Activated T-cell treated with anti-CD3 and anti-CD28 coated beads for 4 hours (primary cell): Measurements from ENCODE around the gene MTA3.
"Not testable (repeated sequence)": the region's sequence is repeated elsewhere in the genome, so short reads cannot be mapped to it uniquely, and the experiment has no call there.

Source experiments
- DNase-seq: peaks from one replicate; pipeline ENCODE4 v3.0.0-alpha.2; 2020

Gene MTA3

GRCh38 chr2:42675815-42676214, 107.4 kb downstream of the MTA3 start:
- DNase-seq: no peak

GRCh38 chr2:42685303-42685702, 116.9 kb downstream of the MTA3 start:
- DNase-seq: no peak

- DNase-seq: no peak
Observed at GRCh38 chr2:42693013-42693615, 124.7 kb downstream of the MTA3 start.

- DNase-seq: no peak
Observed at GRCh38 chr2:42693688-42694479, 125.5 kb downstream of the MTA3 start.

DNA sequence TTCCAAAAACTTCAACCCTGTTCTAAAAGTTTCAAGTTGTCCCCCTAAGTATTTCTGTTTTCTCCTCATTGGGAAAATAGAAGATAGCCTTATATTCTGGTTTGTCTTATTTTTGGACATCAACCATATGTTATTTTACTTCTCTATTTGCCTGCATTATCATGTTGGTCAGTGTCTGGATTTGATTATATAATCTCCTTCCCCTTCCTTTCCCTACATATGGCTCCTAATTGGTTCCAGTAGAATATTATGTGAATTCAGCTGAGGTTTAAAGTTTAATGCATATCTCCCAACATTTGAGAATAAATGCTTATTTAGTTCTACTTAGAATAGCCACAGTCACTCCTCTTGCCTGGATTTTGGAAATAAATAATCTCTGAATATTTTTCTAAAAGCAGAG, 128.6 kb downstream of the MTA3 start:
- no peak for DNase-seq

DNA sequence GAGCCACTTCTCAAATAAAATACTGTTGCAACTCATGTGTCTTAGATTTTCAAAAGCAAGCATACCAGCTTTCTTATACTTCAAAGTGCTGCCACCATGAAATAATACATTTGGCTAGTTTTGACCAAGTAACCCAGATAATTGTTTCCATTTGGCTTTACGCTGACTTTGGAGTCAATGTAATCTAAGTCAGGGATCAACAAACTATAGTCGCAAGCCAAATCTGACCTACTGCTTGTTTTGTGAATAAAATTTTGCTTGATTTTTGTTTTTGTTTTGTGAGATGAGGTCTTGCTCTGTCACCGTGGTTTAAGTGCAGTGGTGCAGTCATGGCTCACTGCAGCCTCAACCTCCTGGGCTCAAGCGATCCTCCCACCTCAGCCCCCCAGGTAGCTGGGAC, 130.5 kb downstream of the MTA3 start:
- DNase-seq: no peak

- no peak for DNase-seq
Observed at GRCh38 chr2:42706836-42707235, 138.4 kb downstream of the MTA3 start.

DNA sequence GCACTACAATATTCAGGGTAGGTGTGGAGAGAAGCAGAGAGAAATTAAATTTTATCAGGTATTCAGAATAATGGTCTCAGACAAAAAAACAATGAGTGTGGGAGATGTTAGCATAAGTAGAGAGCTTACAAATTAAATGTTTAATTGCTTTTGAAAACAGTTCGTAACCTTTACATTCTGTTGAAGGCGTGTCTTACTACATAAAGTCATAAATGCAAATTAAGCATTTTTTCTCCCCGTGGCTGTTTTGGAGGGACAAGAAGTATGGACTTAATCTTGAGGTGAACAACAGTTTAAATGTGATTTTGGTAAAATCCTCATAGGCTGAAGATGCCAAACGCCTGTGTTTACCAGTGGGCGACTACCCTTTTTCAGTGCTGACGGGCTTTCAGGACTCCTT, 139.7 kb downstream of the MTA3 start:
- DNase-seq: no peak

- DNase-seq: no peak
Observed at GRCh38 chr2:42711896-42712295, 143.5 kb downstream of the MTA3 start.

DNA sequence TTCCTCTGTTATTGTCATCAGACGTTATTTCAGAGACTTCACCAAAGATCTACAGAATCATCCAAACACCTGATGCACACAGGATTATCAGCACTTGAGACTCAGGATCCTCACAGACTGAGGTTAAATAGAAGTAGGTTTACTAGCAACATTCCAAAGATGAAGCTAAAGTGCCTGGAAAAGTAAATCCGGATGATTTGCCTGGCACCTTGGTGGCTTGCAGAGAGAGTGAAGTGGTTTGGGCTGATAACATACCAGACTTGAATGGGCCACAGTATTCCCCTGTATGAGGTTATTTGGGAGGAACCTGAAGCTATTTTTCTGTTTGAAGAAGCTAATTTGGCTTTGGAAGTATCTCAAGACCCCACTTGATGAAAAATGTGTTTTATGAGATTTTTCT, 144.5 kb downstream of the MTA3 start:
- DNase-seq: no peak

- DNase-seq: no peak
Observed at GRCh38 chr2:42713920-42714319, 145.5 kb downstream of the MTA3 start.

DNA sequence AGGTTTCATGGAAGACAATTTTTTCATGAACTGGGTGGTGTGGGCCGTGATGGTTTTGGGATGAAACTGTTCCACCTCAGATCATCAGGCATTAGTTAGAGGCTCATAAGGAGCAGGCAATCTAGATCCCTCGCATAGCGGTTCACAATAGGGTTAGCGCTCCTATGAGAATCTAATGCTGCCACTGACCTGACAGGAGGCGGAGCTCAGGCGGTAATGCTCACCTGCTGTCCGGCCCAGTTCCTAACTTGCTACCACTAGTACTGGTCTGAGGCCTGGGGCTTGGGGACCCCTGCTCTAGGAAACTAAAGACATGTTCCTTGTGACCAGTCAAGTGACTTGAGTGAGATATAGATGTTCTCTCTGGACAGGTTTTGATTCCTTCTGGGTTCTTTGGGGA, 146.3 kb downstream of the MTA3 start:
- no peak for DNase-seq

DNA sequence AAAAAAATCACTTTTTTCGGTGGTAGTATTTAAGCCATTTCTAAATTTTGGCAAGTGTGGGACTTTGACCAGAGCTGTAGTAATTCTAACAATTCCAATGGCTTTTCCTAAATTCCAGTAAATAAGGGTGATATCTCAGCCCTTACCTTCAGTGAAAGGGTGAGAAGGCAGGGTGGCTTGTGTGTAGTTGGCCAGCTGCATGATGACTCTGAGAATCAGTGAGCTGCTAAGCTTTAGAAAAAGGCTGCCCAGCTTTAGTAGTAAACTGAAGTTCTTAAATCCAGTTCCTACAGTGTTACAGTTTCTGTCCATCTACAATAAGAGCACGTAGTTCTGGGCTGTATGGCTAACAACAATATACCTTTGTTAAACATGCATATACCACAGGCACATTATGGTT, 153.5 kb downstream of the MTA3 start:
- DNase-seq: no peak

DNA sequence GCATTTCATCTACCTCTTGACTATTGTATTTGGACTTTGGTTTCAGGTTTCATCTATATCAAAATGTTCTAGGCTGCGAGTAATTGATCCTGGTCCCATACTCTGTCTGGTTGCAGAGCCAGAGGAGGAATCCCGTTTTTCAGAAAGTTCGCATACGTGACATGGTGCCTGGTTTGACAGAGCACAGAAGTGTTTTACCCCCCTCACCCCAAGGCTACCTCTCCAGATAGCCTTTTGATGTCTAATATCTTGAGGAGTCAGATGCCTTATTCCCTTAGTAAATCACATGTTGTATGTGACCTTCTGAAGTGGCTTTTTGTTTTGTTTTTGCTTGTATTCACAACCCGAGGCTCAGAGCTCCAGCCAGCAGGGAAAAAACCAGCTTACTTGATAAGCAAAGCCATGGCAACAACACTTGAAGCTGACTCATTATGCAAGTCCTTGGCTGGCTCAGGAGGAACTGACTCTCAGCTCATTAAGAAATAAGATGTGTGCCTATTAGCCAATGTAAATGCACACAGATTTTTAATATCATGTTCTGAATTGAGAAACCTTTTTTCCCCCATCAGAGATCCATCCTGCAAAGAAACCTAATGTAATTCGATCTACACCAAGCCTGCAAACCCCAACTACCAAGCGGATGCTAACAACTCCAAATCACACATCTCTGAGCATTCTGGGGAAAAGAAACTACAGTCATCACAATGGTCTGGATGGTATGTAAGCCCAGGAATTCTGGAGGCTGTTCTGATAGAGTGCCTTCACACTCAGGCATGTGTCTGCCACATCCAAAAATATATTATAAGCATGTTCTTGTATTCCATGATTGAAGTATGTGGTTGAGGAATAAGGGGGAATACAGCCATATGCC, 154.1 kb downstream of the MTA3 start:
- DNase-seq: no peak

DNA sequence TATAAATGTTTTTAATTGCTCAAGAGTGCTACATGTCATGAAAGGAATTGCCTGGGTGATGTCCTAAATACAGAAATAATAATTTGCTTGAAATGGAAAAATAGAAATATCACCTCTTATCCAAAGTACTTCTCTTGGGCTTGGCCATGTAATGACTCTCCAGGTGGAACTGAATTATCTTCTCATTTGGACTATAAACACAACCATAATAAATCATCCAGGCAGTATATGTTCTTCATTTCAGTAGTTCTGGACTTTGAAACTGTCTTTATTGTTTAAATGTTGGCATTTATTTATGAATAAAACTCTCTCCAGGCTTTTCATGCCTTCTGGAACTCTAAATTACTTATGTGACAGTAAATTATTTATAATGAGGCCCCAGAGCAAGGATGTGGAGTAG, 155.0 kb downstream of the MTA3 start:
- DNase-seq: no peak

DNA sequence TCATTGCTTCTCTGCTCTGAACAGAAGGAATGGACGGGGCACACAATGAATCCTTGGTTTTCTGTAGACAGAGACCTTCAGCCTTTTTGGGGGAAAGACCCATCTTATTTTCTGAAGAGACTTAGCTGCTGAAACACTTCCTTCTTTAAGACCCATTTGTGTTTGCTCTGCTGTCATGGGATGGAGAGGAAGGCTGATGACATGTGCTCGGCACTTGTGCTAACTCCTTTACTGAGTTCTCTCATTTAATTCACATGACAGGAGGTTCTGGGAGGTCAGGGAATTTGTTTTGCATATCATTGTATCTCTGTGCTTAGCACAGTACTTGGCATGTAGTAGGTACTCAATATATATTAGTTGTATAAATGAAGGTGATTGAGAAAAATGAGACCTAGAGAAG, 156.5 kb downstream of the MTA3 start:
- DNase-seq: no peak

DNA sequence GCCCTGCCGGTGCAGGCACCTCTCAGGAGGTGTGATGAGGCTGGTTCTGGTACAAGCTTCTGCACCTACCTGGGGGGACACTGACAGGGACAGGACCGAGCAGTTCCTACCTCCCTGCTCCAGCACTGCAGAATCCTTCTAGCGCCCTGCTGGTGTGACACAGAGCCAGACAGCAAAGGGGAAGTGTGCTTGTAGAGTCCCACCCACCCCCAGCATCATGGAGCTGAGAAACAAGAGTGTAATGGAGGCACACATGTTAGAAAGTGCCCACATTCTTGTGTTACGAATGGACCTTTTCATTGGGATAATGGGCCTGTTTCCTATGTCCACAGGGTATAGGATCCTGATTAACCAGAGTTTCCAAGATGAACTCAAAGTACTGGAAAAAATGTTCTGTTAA, 157.2 kb downstream of the MTA3 start:
- no peak for DNase-seq

DNA sequence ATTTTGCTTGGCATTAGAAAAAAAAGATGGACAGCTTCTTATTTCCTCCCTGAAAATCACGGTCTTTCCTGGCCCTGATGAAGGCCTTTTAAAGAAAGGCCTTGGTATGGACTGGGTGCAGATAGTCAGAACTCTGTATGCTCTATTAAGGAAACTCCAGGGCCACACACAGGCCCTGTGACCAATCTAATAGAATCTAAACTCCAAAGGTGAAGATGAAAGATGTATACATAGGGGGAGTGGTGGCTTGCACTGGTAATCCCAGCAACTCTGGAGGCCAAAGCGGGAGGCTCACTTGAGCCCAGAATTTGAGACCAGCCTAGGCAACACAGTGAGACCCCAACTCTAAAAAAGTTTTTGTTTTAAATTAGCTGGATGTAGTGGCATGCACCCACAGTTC, 158.2 kb downstream of the MTA3 start:
- no peak for DNase-seq

GRCh38 chr2:42731316-42731715, 162.9 kb downstream of the MTA3 start:
- not testable (repeated sequence) for DNase-seq

DNA sequence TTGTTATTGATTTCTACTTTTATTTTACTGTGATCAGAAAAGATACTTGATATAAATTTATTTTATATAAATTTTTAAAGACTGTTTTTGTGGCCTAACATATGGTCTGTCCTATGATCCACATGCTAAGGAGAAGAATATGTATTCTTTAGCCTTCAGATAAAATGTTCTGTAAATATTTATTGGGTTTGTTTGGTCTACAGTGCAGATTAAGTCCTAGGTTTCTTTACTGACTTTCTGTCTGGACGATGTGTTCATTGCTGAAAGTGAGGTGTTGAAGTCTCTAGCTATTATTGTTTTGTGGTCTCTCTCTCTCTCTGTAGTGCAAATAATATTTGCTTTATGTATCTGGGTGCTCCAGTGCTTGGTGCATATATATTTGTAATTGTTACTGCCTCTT, 165.4 kb downstream of the MTA3 start:
- no peak for DNase-seq

GRCh38 chr2:42736598-42737322, 168.3 kb downstream of the MTA3 start:
- DNase-seq: no peak

DNA sequence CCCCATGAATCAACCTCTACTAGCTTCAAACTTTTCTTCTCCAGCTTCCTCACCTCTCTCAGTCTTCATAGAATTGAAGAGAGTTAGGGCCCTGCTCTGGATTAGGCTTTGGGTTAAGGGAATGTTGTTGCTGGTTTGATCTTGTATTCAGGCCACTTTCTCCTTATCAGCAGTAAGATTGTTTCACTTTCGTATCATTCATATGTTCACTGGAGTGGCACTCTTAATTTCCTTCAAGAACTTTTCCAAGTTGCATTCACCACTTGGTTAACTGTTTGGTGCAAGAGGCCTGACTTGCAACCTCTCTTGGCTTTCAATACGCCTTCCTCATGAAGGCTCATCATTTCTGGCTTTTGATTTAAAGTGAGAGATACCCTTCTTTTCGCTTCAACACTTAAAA, 172.7 kb downstream of the MTA3 start:
- no peak for DNase-seq
